T-helper 2 cell treated with Interferon-gamma antibody and Interleukin-4, amounts not matched to agents 100 ng/mL and 5 ng/mL, for 36 hours (primary cell): ENCODE measurements around the gene AUTS2. TPM values are rescaled to one million over a fixed set of nuclear protein-coding genes. Genes with fewer than 3 reads are reported as not detected.
"Not testable (repeated sequence)": the region's sequence is repeated elsewhere in the genome, so short reads cannot be mapped to it uniquely, and the experiment has no call there.

Experiments
- intact Hi-C: fragments of 100-400 bp; cut with micrococcal nuclease; formaldehyde crosslinking; loops from one replicate; pipeline ENCODE4 v1.15.1; 2023
- total RNA-seq: library from RNA; stranded (reverse); gene quantifications from 2 replicates; pipeline ENCODE4 v1.2.3, GENCODE V29; 2022

Gene AUTS2
- total RNA-seq, 1 donor from 2014 or later = 3.3 TPM

GRCh38 chr7:70719125-70719524 is 1120.8 kb downstream of the AUTS2 start:
- intact Hi-C loops = no loop called here

DNA sequence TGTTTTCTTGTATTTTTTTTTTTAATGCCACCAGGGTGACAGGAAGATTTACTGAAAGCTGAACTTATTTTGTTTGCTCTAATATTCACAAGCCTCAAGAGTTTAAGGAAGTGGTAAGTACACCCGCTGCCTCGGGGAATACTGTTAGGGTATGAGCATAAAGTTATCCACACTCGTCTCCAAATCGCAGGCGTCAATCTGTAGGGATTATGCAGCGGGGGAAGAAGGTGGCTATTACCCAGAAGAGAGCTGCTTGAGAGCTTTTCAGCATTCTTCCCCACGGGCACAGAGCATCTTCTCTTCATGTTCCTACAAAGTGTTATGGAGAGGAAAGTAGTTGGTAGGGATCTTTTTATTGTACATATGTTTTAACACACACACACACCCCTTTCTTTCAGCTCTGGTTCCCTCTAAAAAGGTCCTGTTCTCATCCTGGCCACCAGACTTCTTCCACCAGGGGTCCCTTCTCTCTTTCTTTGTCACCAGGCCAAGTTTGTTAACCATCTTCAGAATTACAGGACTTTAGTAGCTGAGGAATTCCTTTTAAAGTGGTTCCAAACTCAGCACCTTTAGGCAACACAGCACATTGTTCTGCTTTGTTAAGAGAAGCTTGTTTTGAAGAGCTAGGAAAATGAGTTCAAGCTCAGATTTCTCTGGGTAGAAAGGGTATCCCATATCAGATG is 1122.1 kb downstream of the AUTS2 start:
- intact Hi-C loops = no loop called here

- intact Hi-C loops = no loop called here
These were observed 1123.2 kb downstream of the AUTS2 start for GRCh38 chr7:70721500-70721899.

DNA sequence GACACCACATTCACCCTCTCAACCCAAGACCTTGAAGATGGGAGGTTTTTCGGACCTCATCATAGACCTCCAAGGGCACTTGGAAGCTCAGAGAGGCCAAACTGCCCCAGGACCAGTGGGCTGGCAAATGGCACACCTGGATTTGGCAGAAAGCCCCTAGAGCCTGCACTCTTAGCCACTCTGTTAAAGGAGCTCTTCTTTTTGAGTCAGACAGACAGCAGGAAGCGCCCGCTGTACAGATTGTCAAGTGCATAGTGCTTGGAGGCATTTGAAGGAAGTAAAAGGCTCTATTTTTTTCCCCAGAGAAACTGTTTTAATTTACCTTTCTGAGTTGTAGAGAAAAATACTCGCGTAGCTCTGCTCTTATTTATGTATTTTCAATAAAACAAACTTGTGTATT is 1125.1 kb downstream of the AUTS2 start:
- intact Hi-C loops = no loop called here

DNA sequence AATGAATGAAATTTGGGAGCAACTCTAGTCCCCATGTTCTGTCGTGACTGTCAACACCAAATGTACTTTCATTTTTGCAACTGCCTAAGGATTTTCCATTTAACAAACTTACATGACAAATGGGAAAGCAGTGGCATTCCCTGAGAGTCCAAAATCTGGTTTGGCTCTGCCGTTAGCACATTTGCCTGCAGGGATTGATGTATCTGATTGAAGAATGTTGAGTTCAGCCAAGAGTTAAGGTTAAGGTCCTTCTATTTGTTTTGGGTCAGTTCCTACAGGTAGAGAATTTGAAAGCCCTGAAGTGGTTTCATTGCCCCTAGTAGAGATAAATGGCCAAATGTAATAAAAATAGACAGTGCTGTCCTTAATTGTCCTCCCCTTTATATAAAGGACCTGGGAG is 1127.2 kb downstream of the AUTS2 start:
- intact Hi-C loops = no loop called here

DNA sequence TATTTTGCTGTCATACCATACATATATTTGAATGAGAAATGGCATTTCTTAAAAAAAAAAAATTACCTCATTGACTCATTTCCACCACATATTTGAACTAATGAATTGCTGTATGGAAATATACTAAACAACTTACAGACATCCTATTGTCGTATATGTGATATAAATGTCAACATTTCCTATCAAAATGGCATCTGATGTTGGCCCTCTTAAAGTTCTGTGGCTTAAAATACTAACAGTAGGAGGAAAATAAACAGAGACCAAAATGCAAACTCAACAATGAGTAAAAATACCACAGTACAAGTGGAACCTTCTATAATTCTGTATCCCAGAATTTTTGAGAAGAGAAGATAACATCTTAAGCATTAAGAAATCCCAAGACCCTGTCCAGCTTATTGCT is 1128.0 kb downstream of the AUTS2 start:
- intact Hi-C loops = no loop called here

- intact Hi-C loops = no loop called here
These were observed 1128.7 kb downstream of the AUTS2 start for GRCh38 chr7:70726951-70727378.

DNA sequence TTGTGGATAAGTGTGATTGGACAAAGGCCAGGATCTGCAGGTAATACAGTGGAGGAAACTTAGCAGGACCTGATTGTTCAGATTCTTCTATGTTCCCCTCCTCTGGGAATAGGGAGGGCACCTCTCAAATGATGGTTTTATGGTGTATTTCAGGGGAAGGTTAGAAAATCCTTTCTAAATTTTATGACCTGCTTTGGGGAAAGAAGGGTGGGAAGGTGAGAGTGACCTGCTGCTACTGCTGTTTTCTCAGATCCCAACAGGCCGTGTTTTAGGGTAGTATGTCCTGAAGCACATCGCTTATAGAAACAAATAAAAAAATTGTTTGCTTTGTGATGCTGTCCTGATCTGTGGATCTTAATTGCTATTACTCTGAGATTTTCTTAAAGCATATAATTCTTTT is 1129.6 kb downstream of the AUTS2 start:
- intact Hi-C loops = no loop called here

DNA sequence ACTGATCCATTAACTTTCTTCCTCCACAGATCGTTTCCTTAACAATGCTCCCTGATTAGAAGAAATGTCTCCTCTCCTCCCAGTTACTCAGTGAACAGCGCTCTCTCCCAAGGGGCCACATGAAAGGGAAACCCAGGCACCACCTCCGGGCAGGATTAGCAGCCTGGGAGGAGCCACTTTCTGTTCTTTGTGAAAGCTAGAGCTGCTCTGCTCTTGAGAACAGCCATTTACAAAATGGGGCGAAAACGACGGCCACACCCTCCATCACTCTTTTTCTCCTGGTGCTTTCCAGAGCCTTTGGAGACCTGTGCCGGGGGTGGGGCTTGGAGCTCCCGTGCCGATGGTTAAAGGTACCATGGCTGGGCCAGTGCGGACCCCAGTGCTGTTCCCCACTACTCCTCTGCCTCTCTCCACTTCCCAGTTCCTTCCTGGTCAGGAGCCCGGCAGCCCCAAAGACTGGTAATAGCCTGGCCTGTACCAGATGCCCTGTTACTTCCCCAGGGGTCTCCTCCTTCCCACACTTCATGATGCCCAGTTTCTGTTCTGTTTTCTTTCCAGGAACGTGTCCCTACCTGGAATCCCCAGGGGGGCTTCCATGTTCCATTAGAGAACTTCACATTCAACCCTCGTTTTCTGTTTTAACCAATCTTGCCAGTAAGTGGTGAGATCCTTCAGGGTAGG is 1130.7 kb downstream of the AUTS2 start:
- intact Hi-C loops = no loop called here

GRCh38 chr7:70729553-70730157 is 1131.4 kb downstream of the AUTS2 start:
- intact Hi-C loops = not testable (repeated sequence)

GRCh38 chr7:70730451-70731110 is 1132.3 kb downstream of the AUTS2 start:
- intact Hi-C loops = no loop called here

DNA sequence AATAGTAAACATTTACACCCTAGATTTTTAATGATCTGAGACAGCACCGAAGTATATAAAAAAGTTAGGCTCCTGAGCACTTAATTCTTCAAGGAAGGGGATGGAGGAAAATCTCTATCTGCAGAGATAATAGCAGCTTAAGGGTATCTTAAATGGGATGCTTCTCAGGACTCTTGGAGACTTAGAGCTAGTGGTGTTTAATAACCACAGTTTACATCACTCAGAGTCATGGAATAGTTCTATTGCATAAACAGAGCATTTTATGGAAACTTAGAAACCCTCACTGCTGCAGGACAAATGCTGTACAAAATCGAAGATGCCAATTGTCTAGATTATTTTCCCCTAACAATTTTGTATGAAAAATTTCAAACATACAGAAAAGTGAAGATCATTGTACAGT is 1134.8 kb downstream of the AUTS2 start:
- intact Hi-C loops = no loop called here

DNA sequence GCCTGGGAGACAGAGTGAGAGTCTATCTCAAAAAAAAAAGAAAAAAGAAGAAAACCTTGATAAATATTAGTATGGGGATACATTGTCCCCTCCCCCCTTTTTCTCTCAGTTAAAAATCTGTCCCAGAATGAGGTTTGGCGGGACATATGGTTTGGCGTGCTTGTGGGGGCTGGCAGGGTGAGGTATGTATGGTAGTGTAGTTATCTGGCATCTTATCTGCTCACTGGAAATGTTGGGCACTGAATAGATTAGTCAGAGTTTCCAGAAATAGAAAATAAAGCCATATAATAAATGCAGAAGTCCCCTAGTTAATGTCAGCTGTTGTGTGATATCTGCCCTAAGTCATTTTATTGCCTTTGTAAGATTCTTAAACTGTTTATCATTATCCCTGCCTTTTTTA is 1136.1 kb downstream of the AUTS2 start:
- intact Hi-C loops = no loop called here

GRCh38 chr7:70735313-70735712 is 1137.0 kb downstream of the AUTS2 start:
- intact Hi-C loops = no loop called here

DNA sequence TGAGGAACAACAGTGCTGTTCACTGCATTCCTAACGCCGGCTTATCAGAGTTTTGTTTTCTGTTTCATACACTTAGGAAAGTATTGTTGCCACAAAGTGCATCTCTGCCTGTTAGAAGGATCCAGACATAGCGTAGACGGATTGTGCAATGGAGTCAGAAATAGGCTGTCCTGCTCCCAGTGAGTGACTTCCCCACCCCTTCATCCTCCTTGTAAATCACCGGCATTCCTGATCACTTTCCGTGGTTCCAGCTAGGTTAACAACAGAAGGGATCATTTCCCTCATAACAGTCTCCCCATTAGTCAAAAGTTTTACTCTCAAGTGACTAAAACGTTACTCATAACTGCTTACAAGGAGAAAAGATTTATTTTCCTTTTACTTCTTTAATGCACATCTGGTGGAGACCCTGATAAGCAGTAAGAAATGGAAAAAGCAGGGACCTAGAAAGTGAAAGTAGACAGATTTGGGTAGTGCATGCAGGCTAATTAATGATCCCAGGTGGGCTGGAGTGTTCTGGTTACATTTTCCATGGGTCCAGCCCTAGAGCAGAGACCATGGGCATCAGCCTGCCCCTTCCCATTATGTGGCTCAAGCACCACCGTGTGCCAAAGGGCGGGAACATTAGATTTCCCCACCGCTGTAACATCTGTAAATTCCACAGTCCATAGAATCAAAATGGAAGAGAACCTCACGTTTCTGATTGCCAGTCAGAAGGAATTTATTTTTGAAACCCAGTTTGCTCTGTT is 1138.6 kb downstream of the AUTS2 start:
- intact Hi-C loops = no loop called here

- intact Hi-C loops = no loop called here
These were observed 1140.0 kb downstream of the AUTS2 start for GRCh38 chr7:70738151-70738885.

- intact Hi-C loops = no loop called here
These were observed 1141.5 kb downstream of the AUTS2 start for GRCh38 chr7:70739646-70740210.

DNA sequence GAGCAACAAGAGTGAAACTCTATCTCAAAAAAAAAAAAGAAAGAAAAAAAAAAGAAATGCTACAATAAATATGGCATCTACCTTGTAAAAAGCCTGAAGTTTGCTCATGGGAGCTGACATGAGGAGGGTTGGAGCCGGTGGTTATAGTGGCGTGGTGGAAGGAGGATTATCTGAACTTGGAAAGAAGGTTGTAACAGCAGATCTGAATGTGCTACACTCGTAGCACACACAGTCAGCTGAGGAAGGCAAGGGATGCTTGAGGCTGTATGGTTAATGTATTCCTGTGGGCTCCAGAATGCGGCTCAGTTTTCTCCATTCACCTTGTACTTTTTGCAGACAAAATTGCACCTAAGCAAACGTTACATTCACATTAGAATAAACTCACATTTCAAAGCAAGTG is 1143.4 kb downstream of the AUTS2 start:
- intact Hi-C loops = no loop called here

DNA sequence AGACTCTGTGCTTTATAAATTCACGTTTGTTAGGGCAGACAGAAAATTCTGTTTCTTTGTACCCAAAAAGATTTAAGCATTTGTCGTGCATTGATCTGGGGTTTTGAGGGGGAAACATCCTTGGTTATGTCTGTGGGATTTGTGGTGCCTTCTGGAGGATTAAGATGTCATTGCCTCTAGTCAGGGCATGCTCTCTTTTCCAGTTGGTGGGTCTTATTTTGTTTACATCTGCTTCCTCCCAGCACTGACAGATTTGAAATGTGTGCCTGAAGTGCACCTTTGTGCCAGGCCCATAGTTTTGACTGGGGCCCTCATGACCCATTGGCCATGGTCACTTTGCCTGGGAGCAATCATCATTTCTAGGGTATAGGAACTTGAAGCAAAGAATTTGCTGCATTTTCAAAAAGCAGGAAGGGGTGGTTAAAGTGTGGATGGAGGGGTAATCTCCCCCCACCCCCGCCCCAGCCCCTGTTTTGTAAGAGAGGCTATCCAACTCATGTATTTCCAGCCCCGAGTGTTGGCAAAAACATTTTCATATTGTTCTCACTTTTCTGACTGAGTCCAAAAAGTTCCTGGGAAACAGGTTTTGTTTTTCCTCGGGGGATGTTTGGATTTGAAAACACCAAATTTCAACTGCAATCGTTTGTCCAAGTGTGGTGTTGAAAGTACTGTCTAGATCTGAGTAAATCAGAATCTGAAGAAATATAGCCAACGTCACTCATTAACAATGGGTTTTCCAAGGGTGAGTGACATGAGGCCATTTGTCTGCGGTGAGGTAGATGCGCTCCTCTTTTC is 1145.5 kb downstream of the AUTS2 start:
- intact Hi-C loops = no loop called here

DNA sequence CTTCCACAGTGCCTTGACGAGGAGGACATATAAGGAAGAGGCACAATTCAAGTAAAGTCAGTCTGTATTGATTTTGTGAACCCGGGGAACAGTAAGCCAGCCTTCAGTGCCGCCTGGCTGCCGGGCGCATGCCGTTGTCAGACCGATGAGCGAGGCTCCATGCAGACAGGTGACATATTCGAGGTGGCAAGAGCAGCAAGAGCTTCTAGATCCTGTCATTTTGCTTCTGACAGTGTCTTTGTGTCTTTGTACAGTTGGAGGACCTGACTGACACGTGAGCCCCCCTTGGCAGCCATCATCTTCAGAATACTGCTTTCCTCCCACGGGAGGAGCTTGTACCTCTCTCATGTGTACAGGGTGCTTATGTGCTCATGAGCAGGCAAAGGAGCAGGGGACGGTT is 1146.2 kb downstream of the AUTS2 start:
- intact Hi-C loops = no loop called here
